SKM-1 (cell line): ENCODE results near the gene KRTAP5-8.
"Not testable (repeated sequence)": the region's sequence is repeated elsewhere in the genome, so short reads cannot be mapped to it uniquely, and the experiment has no call there.

Experiments
- DNase-seq: peaks from one replicate; lab custom pipeline; 2025; ENCODE audit not compliant: unreplicated experiment; lab: John Stamatoyannopoulos, UW

Gene KRTAP5-8

DNA sequence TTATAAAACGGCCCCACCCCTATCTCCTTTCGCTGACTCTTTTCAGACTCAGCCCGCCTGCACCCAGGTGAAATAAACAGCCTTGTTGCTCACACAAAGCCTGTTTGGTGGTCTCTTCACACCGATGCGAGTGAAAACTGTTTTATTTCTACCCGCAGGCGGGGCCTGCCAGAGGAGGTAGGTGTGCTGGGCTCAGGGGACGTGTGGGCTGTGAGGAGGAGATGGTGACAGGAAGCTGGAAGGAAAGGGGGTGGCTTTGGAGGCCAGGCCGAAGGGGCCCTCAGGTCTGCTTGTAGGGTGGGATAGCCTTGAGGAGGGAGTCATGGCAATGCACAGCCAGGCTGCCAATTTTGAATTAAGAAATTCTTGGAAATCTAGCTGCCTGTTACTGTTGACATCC is 32.0 kb upstream of the KRTAP5-8 start:
- no peak for DNase-seq

GRCh38 chr11:71507102-71507501 is 30.7 kb upstream of the KRTAP5-8 start:
- DNase-seq, result no peak

GRCh38 chr11:71518506-71519471 is 19.0 kb upstream of the KRTAP5-8 start:
- no peak for DNase-seq

DNA sequence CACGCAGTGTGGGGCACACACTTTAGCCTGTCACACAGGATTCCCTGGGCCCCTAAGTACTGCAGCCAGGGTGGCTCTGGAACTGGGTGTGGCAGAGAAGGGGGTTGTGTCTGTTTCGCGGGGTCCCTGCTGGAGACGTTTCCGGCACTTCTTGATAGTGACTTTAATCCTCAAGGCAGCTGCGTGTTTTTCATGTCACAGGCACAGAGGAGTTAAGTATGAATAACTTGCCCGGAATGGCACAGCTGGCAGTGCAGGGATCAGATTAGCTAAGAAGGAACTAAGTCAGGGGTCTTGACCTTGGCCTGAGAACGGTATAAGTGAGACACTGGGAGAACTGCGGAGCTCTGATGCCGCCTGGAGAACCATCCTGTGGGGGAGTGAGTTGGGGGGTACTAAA is 18.3 kb upstream of the KRTAP5-8 start:
- DNase-seq, result no peak

GRCh38 chr11:71525188-71525937 is 12.5 kb upstream of the KRTAP5-8 start:
- no peak for DNase-seq

- no peak for DNase-seq
Measured at GRCh38 chr11:71525938-71526495, 11.8 kb upstream of the KRTAP5-8 start.

- DNase-seq, result not testable (repeated sequence)
Measured at GRCh38 chr11:71526796-71527575, 10.8 kb upstream of the KRTAP5-8 start, which contains the start of gene KRTAP5-7. TSS of gene KRTAP5-7 (plus strand) at chr11:71527267. CDS start at chr11:71527301, 34 bp downstream.

DNA sequence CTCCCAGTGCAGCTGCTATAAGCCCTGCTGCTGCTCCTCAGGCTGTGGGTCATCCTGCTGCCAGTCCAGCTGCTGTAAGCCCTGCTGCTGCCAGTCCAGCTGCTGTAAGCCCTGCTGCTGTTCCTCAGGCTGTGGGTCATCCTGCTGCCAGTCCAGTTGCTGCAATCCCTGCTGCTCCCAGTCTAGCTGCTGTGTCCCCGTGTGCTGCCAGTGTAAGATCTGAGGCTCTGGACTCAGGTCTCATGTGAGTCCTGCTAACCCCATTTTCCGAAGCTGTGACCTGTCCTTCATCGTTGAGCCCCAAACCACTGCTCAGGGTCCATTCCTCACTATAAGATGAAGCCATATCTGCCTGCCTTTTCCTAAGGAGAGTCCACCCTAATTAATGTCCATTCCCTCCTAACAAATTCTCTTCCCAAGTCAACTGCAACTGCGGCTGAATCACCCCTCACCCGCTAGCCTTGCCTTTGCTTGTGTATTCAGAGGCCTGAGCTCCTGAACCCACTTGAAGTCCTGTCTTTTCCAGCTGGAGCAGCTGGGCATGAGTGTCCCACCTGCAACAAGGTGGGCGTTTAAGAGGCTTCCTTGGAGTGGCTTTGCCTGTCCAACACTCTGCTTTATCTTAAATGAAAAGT is 10.1 kb upstream of the KRTAP5-8 start:
- no peak for DNase-seq

GRCh38 chr11:71530602-71531001 is 7.2 kb upstream of the KRTAP5-8 start:
- DNase-seq, result no peak

DNA sequence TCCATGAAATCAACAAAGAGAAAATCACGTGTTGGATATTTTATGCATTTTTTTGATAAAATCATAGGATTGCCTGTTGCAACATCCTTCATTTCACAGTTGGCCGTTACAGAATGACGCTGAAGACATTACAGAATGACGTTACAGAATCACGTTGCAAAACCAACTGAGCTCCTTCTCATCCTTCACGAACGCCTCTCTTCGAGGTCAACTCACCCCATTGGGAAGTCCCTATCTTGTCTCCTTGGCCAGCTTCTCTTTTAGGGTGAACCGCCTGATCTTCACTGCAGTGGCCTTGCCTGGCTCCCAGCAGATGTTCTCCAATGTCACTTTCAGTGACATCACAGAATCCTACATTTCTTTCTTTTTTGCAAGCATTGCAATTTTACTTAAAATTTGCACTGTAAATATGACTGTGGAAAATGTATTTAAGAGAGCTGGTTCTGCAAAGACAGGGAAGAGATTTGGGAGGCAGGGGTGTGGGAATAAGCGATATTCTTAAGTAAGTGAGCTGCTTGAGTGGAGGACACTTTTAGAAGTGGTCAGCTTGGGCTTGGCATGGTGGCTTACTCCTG is 5.7 kb upstream of the KRTAP5-8 start:
- no peak for DNase-seq

- DNase-seq, result not testable (repeated sequence)
Measured at GRCh38 chr11:71534711-71535608, 2.9 kb upstream of the KRTAP5-8 start.

- DNase-seq, result no peak
Measured at GRCh38 chr11:71535825-71536224, 2.0 kb upstream of the KRTAP5-8 start.

DNA sequence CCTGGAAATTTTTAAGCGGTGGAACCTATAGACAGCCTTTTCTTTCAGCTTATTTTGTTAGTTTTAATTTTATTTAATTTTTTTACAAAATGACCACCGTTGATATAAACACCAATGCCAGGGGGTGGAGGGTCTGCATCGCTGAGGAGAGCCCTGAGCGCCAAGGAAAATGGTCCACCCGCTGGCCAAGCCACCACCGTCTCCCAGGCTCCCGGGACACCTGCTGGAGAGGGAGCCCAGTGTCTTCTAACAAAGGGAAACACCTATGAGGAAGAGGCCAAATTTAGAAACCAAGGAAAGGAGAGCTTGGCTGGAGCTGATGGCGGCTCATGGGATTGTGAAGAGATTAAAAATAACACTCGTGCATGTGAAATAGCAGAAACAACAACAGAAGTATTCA is 288 bp upstream of the KRTAP5-8 start:
- no peak for DNase-seq

DNA sequence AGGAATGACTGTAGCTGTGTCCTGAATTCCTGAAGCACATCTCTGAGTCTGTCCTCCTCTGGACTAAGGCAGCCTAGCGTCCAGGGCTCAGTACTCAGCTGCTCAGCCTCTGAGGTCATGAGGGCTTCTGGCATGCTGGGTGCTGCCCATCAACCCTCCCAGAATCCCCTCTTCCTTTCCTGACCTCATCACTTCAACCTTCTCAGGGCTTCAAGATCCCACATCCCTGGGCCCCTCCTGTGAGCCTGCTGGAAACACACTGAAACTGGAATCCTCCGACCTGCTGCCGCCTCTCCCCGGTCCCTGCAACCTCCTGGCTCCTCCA is 803 bp downstream of the KRTAP5-8 start:
- DNase-seq, result no peak

- no peak for DNase-seq
Measured at GRCh38 chr11:71539017-71539416, 1.2 kb downstream of the KRTAP5-8 start.

DNA sequence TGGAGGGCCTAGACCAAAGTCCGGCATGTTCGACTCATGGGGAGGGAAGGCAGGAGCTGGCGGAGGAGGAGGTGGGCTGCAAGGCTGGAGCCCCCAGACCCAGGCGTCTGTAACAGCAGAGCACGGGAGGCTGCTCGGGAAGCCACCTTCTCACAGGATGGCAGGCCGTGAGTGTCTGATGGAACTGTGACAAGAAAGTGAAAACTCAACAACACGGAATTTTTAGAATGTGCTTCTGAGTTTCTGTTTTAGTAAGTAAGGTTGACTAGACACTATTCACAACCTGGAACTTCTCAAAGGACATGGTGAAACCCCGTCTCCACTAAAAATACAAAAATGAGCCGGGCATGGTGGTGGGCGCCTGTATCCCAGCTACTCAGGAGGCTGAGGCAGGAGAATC is 2.1 kb downstream of the KRTAP5-8 start:
- DNase-seq, result not testable (repeated sequence)

DNA sequence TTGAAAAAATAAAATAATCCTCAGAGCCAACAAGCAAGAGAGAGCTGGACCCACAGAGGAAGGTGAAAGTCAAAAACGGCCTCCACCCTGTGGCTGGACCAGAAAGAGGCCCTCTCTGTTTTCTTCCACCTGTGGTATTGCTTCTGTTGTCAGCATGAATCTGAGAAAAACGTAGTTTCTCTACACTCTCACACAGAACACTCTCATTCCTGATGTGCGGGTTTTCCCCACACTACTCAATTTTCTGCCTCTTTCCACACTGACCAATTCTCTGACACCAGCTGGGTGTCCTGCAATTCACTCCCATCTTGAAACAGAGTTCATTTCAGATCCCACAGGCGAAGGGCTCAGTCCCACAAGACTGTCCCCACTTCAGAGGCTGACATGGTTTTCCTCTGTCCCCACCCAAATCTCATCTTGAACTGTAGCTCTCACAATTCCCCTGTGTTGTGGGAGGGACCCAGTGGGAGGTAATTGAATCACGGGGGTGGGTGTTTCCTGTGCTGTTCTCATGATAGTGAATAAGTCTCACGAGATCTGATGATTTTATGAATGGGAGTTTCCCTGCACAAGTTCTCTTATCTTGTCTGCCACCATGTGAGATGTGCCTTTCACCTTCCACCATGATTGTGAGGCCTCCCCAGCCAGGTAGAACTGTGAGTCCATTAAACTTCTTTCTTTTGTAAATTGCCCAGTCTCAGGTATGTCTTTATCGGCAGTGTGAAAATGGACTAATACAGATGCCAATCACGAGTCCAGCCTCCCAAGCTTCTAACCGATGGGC is 2.9 kb downstream of the KRTAP5-8 start:
- DNase-seq, result not testable (repeated sequence)

GRCh38 chr11:71542382-71542781 is 4.6 kb downstream of the KRTAP5-8 start:
- DNase-seq, result no peak
